GM23338 (cell line): ENCODE data around the gene SFMBT2. TPM values are rescaled to one million over a fixed set of nuclear protein-coding genes. Genes with fewer than 3 reads are reported as not detected.

Experiments
- ATAC-seq: fragments of 200-7000 bp; cut with Tn5 transposase; 3 replicates; pipeline ENCODE4 v1.9.1; 2020
- DNase-seq: peaks from one replicate; pipeline ENCODE4 v3.0.0-alpha.2; 2015; ENCODE audit warnings: low spot score
- H2AFZ ChIP-seq: fragments of 200-600 bp; sonication (generic); 2 replicates; pipeline ENCODE4 v1.8.0; 2016; ENCODE audit warnings: antibody characterized with exemption, mild to moderate bottlenecking, moderate library complexity
- H3F3A ChIP-seq: fragments of 200-600 bp; sonication (generic); replicated peaks from 2 replicates; pipeline ENCODE4 v1.8.0; 2017; ENCODE audit warnings: antibody characterized with exemption, mixed run types, low read depth
- H3K27ac ChIP-seq: fragments of 200-600 bp; sonication (generic); 2 replicates; pipeline ENCODE4 v1.6.1; 2016; ENCODE audit warnings: low read depth
- H3K27me3 ChIP-seq: fragments of 200-600 bp; sonication (generic); 2 replicates; pipeline ENCODE4 v1.8.0; 2016; ENCODE audit warnings: mild to moderate bottlenecking, mixed run types, moderate library complexity; ENCODE audit not compliant: insufficient read depth
- H3K36me3 ChIP-seq: fragments of 200-600 bp; sonication (generic); 2 replicates; pipeline ENCODE4 v1.8.0; 2016; ENCODE audit warnings: mild to moderate bottlenecking; ENCODE audit not compliant: insufficient read depth
- H3K4me1 ChIP-seq: fragments of 200-600 bp; sonication (generic); 2 replicates; pipeline ENCODE4 v1.8.0; 2016; ENCODE audit warnings: mild to moderate bottlenecking, moderate library complexity; ENCODE audit not compliant: insufficient read depth
- H3K4me2 ChIP-seq: fragments of 200-600 bp; sonication (generic); 2 replicates; pipeline ENCODE4 v1.7.1; 2017; ENCODE audit warnings: mixed run types
- H3K4me3 ChIP-seq: fragments of 200-600 bp; sonication (generic); 2 replicates; pipeline ENCODE4 v1.6.1; 2016; ENCODE audit warnings: mixed run types
- H3K79me2 ChIP-seq: fragments of 200-600 bp; sonication (generic); replicated peaks from 2 replicates; pipeline ENCODE4 v1.8.0; 2017; ENCODE audit warnings: mild to moderate bottlenecking; ENCODE audit not compliant: insufficient read depth
- H3K9me2 ChIP-seq: fragments of 200-600 bp; sonication (generic); 2 replicates; pipeline ENCODE4 v1.8.0; 2017; ENCODE audit not compliant: insufficient read depth
- H4K20me1 ChIP-seq: fragments of 200-600 bp; sonication (generic); replicated peaks from 2 replicates; pipeline ENCODE4 v1.8.0; 2017; ENCODE audit warnings: mild to moderate bottlenecking; ENCODE audit not compliant: insufficient read depth
- H3K27ac Mint-ChIP-seq: 2 replicates; pipeline ENCODE4 v1.8.0; 2020; ENCODE audit warnings: inconsistent platforms, mild to moderate bottlenecking, moderate library complexity, mixed read lengths
- H3K27me3 Mint-ChIP-seq: 3 replicates; pipeline ENCODE4 v1.8.0; 2022; ENCODE audit warnings: low read depth, mild to moderate bottlenecking, moderate library complexity, mixed read lengths, inconsistent platforms; ENCODE audit not compliant: insufficient read depth, poor library complexity
- H3K36me3 Mint-ChIP-seq: 3 replicates; pipeline ENCODE4 v1.8.0; 2021; ENCODE audit warnings: low read depth, mild to moderate bottlenecking, inconsistent platforms, moderate library complexity, mixed read lengths
- H3K4me1 Mint-ChIP-seq: 3 replicates; pipeline ENCODE4 v1.8.0; 2020; ENCODE audit warnings: mild to moderate bottlenecking, inconsistent platforms, mixed read lengths
- H3K4me3 Mint-ChIP-seq: 3 replicates; pipeline ENCODE4 v1.8.0; 2021; ENCODE audit warnings: moderate library complexity, mild to moderate bottlenecking, inconsistent platforms, mixed read lengths
- H3K9me3 Mint-ChIP-seq: 3 replicates; pipeline ENCODE4 v1.8.0; 2020; ENCODE audit warnings: moderate library complexity, mild to moderate bottlenecking, inconsistent platforms, mixed read lengths
- CREB1 ChIP-seq: fragments of 250-450 bp; sonication (Bioruptor Pico); IDR thresholded peaks from 2 replicates; pipeline ENCODE4 v1.5.0; 2020; ENCODE audit warnings: low read depth, mild to moderate bottlenecking, moderate library complexity
- EZH2 ChIP-seq: fragments of 200-600 bp; sonication (generic); IDR thresholded peaks from one replicate; pipeline ENCODE4 v1.8.0; 2017; ENCODE audit warnings: antibody characterized with exemption, mild to moderate bottlenecking, low read depth; ENCODE audit not compliant: unreplicated experiment
- EZH2phosphoT487 ChIP-seq: fragments of 200-600 bp; sonication (generic); IDR thresholded peaks from one replicate; pipeline ENCODE4 v1.8.1; 2018; ENCODE audit warnings: antibody characterized with exemption; ENCODE audit not compliant: unreplicated experiment
- JUNB ChIP-seq: IDR thresholded peaks from one replicate; pipeline ENCODE4 v1.6.1; 2016; ENCODE audit warnings: antibody characterized with exemption; ENCODE audit not compliant: unreplicated experiment
- NANOG ChIP-seq: IDR thresholded peaks from 2 replicates; pipeline ENCODE4 v1.6.1; 2016; ENCODE audit warnings: antibody characterized with exemption, borderline replicate concordance
- STAT1 ChIP-seq: IDR thresholded peaks from one replicate; pipeline ENCODE4 v1.6.1; 2016; ENCODE audit warnings: antibody characterized with exemption; ENCODE audit not compliant: unreplicated experiment
- ZNF114 ChIP-seq: fragments of 250-450 bp; sonication (Bioruptor Pico); IDR thresholded peaks from 2 replicates; pipeline ENCODE4 v1.5.0; 2020; ENCODE audit warnings: mild to moderate bottlenecking, moderate library complexity
- ZNF331 ChIP-seq: fragments of 250-450 bp; sonication (Bioruptor Pico); IDR thresholded peaks from 2 replicates; pipeline ENCODE4 v1.5.0; 2020; ENCODE audit warnings: low read depth, mild to moderate bottlenecking, moderate library complexity
- polyA plus RNA-seq: library from polyadenylated mRNA; unstranded; fragments of >200 nt; fragmentation: Nextera tagmentation; extraction: Ambion mirVana; gene quantifications from 2 replicates; pipeline ENCODE4 v1.2.1, GENCODE V29; 2016
- total RNA-seq: library from RNA; depleted of rRNA; stranded (reverse); fragments of >200 nt; shearing (Covaris generic); gene quantifications from 2 replicates; pipeline ENCODE4 v1.2.3, GENCODE V29; 2014
- TF ChIP-seq, protein P1 (sequence below): fragments of 250-450 bp; sonication (Bioruptor Pico); IDR thresholded peaks from 2 replicates; pipeline ENCODE4 v1.5.0; 2020; ENCODE audit warnings: mild to moderate bottlenecking, moderate library complexity
- TF ChIP-seq, protein P2 (sequence below): IDR thresholded peaks from one replicate; pipeline ENCODE4 v1.6.1; 2018; ENCODE audit warnings: antibody characterized with exemption; ENCODE audit not compliant: unreplicated experiment

Gene SFMBT2
- total and polyA plus RNA-seq, 2 experiments from 2014 or later: 2.7 to 6.7 TPM

DNA sequence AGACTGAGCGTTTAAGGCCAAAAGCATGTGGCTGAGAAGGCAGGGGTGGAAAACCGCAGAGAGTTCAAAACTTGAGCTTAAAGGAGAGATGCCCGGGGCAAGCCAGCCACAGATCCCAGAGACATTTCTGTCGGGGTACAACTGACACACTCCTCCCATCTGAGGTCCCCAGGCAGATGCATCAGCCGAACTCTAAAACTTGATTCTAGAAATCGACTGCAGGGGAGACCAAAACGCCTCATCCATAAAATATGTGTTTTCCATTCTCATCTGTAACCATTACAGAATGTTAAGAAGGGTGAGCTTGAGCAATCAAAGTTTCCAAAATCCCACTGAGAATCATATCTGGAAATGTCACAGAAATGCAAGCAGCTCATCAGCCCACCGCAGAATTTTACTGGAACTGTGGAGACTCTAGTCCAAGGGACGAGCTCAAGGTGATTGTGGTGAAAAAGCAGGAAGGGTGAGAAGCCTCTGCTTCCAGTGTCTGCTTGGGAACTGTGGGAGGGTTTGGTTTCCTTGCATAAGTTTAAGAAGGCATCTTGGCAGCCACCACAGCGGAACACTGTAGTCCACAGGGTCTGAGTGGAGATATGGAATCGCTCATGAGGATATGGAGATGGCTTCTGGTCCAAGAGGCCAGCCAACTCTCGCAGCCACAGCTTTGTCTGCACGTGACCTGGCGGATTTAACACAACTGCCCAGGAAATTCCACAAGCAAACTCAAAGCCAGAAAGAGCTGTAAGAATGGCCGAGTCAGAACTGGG lies 249.2 kb downstream of the SFMBT2 start:
- no peak for ATAC-seq
- no peak overlapping the region for H3K27ac Mint-ChIP-seq

More for the DNA sequence above, 249.2 kb downstream of the SFMBT2 start:
- Histone ChIP-seq H3K27ac (no peak overlapping the region), H3K79me2 (no peaks in the 10 kb centered on the region), H2AFZ (no peak overlapping the region), H3K27me3 (no peaks in the 10 kb centered on the region), H3F3A (no peaks in the 10 kb centered on the region), H3K9me2 (0 out of 2 replicates have a peak, but pooled peaks cover 4% of the 10 kb centered on the region), H3K36me3 (no peaks in the 10 kb centered on the region), H3K4me2 (no peak overlapping the region), H3K4me1 (no peaks in the 10 kb centered on the region), H4K20me1 (no peaks in the 10 kb centered on the region), H3K4me3 (no peak overlapping the region)
- H3K36me3 Mint-ChIP-seq: peaks cover 5% of the 10 kb centered on the region; the same call in 1 of the 3 replicates
- H3K27me3 Mint-ChIP-seq: peaks cover 3% of the 10 kb centered on the region
- no peak for DNase-seq
- TF ChIP-seq NANOG (no peak), ZNF114 (CRISPR knock-in tag) (no peak), EZH2phosphoT487 (no peak), EZH2 (no peak), STAT1 (no peak), CREB1 (no peak), JUNB (no peak), ZNF331 (CRISPR knock-in tag) (no peak)
- TF ChIP-seq, protein P1, sequence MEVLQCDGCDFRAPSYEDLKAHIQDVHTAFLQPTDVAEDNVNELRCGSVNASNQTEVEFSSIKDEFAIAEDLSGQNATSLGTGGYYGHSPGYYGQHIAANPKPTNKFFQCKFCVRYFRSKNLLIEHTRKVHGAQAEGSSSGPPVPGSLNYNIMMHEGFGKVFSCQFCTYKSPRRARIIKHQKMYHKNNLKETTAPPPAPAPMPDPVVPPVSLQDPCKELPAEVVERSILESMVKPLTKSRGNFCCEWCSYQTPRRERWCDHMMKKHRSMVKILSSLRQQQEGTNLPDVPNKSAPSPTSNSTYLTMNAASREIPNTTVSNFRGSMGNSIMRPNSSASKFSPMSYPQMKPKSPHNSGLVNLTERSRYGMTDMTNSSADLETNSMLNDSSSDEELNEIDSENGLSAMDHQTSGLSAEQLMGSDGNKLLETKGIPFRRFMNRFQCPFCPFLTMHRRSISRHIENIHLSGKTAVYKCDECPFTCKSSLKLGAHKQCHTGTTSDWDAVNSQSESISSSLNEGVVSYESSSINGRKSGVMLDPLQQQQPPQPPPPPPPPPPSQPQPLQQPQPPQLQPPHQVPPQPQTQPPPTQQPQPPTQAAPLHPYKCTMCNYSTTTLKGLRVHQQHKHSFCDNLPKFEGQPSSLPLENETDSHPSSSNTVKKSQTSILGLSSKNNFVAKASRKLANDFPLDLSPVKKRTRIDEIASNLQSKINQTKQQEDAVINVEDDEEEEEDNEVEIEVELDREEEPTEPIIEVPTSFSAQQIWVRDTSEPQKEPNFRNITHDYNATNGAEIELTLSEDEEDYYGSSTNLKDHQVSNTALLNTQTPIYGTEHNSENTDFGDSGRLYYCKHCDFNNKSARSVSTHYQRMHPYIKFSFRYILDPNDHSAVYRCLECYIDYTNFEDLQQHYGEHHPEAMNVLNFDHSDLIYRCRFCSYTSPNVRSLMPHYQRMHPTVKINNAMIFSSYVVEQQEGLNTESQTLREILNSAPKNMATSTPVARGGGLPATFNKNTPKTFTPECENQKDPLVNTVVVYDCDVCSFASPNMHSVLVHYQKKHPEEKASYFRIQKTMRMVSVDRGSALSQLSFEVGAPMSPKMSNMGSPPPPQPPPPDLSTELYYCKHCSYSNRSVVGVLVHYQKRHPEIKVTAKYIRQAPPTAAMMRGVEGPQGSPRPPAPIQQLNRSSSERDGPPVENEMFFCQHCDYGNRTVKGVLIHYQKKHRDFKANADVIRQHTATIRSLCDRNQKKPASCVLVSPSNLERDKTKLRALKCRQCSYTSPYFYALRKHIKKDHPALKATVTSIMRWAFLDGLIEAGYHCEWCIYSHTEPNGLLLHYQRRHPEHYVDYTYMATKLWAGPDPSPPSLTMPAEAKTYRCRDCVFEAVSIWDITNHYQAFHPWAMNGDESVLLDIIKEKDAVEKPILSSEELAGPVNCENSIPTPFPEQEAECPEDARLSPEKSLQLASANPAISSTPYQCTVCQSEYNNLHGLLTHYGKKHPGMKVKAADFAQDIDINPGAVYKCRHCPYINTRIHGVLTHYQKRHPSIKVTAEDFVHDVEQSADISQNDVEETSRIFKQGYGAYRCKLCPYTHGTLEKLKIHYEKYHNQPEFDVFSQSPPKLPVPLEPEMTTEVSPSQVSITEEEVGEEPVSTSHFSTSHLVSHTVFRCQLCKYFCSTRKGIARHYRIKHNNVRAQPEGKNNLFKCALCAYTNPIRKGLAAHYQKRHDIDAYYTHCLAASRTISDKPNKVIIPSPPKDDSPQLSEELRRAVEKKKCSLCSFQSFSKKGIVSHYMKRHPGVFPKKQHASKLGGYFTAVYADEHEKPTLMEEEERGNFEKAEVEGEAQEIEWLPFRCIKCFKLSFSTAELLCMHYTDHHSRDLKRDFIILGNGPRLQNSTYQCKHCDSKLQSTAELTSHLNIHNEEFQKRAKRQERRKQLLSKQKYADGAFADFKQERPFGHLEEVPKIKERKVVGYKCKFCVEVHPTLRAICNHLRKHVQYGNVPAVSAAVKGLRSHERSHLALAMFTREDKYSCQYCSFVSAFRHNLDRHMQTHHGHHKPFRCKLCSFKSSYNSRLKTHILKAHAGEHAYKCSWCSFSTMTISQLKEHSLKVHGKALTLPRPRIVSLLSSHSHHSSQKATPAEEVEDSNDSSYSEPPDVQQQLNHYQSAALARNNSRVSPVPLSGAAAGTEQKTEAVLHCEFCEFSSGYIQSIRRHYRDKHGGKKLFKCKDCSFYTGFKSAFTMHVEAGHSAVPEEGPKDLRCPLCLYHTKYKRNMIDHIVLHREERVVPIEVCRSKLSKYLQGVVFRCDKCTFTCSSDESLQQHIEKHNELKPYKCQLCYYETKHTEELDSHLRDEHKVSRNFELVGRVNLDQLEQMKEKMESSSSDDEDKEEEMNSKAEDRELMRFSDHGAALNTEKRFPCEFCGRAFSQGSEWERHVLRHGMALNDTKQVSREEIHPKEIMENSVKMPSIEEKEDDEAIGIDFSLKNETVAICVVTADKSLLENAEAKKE (CRISPR knock-in tag): no peak
- TF ChIP-seq, protein P2, sequence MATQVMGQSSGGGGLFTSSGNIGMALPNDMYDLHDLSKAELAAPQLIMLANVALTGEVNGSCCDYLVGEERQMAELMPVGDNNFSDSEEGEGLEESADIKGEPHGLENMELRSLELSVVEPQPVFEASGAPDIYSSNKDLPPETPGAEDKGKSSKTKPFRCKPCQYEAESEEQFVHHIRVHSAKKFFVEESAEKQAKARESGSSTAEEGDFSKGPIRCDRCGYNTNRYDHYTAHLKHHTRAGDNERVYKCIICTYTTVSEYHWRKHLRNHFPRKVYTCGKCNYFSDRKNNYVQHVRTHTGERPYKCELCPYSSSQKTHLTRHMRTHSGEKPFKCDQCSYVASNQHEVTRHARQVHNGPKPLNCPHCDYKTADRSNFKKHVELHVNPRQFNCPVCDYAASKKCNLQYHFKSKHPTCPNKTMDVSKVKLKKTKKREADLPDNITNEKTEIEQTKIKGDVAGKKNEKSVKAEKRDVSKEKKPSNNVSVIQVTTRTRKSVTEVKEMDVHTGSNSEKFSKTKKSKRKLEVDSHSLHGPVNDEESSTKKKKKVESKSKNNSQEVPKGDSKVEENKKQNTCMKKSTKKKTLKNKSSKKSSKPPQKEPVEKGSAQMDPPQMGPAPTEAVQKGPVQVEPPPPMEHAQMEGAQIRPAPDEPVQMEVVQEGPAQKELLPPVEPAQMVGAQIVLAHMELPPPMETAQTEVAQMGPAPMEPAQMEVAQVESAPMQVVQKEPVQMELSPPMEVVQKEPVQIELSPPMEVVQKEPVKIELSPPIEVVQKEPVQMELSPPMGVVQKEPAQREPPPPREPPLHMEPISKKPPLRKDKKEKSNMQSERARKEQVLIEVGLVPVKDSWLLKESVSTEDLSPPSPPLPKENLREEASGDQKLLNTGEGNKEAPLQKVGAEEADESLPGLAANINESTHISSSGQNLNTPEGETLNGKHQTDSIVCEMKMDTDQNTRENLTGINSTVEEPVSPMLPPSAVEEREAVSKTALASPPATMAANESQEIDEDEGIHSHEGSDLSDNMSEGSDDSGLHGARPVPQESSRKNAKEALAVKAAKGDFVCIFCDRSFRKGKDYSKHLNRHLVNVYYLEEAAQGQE: no peak
- no peak overlapping the region for H3K4me3 Mint-ChIP-seq
- H3K9me3 Mint-ChIP-seq: no peaks in the 10 kb centered on the region; the same call in 2 of the 3 replicates
- no peaks in the 10 kb centered on the region for H3K4me1 Mint-ChIP-seq
